ENCODE data around the gene ENO1. TPM values are rescaled to one million over a fixed set of nuclear protein-coding genes. Genes with fewer than 3 reads are reported as not detected.

Gene ENO1
- total and polyA plus RNA-seq, 9 of the 15 experiments (the other 6 are each of a cell fraction or from before 2014, with no cell fraction given): 2,249 to 7,472 (median 2,868) TPM

DNA sequence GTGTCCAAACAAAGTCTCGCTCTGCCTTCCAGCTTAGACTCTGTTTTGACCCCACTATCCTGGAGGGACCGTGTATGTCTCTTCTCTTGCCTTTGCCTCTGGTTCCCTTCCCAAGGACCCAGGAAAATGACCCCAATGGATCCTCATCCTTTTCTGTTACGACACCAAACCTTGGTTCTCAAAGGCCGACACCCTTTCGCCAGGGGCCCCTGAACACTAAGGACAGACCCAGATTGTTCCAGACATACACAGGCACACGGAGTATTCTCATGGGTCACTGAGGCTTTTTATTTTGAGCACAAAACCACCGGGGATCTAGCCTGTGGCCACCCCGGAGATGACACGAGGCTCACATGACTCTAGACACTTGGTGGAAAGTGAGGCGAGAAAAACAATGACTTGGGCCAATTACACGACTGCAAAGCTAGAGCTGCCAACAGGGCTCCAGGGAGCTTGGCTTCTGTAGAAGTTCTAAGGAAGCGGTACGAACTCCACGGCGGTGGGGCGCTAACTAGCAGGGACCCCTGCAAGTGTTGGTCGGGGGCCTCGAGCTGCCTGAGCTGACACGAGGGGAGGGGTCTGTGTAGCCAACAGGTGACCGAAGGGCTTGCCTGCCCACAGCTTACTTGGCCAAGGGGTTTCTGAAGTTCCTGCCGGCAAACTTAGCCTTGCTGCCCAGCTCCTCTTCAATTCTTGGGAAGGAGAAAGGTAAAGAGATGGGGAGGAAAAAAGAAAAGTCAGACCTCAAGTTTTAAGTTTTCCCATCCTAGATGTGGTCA lies 17.6 kb downstream of the ENO1 start (continued):
- TF ChIP-seq, protein P1, sequence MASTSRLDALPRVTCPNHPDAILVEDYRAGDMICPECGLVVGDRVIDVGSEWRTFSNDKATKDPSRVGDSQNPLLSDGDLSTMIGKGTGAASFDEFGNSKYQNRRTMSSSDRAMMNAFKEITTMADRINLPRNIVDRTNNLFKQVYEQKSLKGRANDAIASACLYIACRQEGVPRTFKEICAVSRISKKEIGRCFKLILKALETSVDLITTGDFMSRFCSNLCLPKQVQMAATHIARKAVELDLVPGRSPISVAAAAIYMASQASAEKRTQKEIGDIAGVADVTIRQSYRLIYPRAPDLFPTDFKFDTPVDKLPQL (IDR thresholded peaks at IDR 0.05; ENCODE audit: extremely low read depth, insufficient read length): no peak

DNA sequence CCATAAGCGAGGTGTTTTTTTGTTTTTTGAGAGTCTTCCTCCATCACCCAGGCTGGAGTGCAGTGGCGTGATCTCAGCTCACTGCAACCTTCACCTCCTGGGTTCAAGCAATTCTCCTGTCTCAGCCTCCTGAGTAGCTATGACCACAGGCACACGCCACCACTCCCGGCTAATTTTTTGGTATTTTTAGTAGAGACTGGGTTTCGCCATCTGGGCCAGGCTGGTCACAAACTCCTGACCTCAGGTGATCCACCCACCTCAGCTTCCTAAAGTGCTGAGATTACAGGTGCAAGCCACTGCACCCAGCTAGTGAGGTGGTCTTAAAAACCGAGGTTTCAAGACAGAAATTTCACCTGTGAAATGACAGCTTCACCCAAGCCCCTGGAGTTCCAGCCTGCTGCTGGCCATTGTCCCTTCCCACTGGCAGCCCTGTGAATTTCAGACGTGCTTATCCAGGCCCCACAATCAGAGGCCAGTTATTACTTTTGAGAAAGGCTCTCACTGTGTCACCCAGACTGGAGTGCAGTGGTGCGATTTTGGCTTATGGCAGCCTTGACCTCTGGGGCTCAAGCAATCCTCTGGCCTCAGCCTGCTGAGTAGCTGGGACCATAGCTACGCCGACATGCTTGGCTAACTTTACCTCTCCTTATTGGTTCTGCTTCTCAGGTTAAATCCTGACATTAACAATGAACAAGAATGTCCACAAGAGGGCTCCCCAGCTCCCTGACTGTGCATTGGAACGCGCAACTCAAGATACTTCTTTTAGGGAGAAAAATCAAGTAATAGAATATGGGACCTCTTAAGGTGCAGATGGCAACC lies 19.4 kb downstream of the ENO1 start:
- POLR2A ChIA-PET: interaction anchor here (0.5 to 14.9 kb wide), 25 partner anchors 10 to 850 kb away, joined by 3 to 219 read pairs (median 4); partner anchors contain the start of genes ENO1 and RERE
- CTCF ChIA-PET (ENCODE audit: low intra/inter-chr PET ratio): interaction anchor here (0.6 to 1.5 kb wide), 5 partner anchors 129 to 1699 kb away, joined by 3 to 10 read pairs (median 4); no protein-coding TSS in a partner anchor
- in situ Hi-C loops (cut with MboI): loop anchor here (5.0 kb wide), 1 partner anchor 297 kb away; no protein-coding TSS in a partner anchor
- BruUV-seq (replicated peaks): no TSS peak
- Histone ChIP-seq H3K9me3 (replicated peaks; ENCODE audit: control insufficient read depth, insufficient read depth, low read depth, low read length) (no peaks in the 10 kb centered on the region), H3K79me2 (ENCODE audit: control insufficient read depth, insufficient read depth, low read length) (peaks cover 12% of the 10 kb centered on the region; the same call in 2 of the 3 replicates), H3K36me3 (ENCODE audit: control insufficient read depth, insufficient read depth, low read length) (peaks cover 68% of the 10 kb centered on the region), H3K4me1 (replicated peaks in 1 of 2; ENCODE audit: control insufficient read depth in 2 of 2, insufficient read depth in 2 of 2, low read length in 2 of 2) (peaks cover 13% of the 10 kb centered on the region in 2 experiments), H3K4me3 (no peak overlapping the region), H3K4me2 (ENCODE audit: insufficient read depth, low read length) (no peak overlapping the region), H4K20me1 (replicated peaks; ENCODE audit: control insufficient read depth, insufficient read depth, low read length) (peaks cover 55% of the 10 kb centered on the region), H3K9ac (ENCODE audit: insufficient read depth in 1 of 2, low read depth in 2 of 2, low read length in 2 of 2) (peak overlapping the region in 1 of 2 experiments; percentile 72; a peak in 1 of 4 replicates), H3K27me3 (ENCODE audit: control insufficient read depth in 2 of 2, insufficient read depth in 2 of 2, low read length in 2 of 2) (no peaks in the 10 kb centered on the region), H3K27ac (ENCODE audit: extremely low read depth, low read depth, low read length) (peak overlapping the region; percentile 48; the same call in 2 of the 3 replicates), H3K9me1 (ENCODE audit: control insufficient read depth, insufficient read depth, low read length) (peaks cover 14% of the 10 kb centered on the region), H2AFZ (ENCODE audit: low read depth, low read length) (no peak overlapping the region)
- ATAC-seq (peak; percentile 74), DNase-seq (ENCODE audit: extremely low read depth in 1 of 4, low spot score in 3 of 4) (peak; percentile 43 to 83 (median 58)), FAIRE-seq (peak; percentile 77)
- intact Hi-C loops (cut with micrococcal nuclease): loop anchor here (2.0 to 10.0 kb wide), 2 partner anchors 46 to 130 kb away; no protein-coding TSS in a partner anchor
- 59% methylated on average over 12 of the region's 12 CpGs for WGBS (ENCODE audit: insufficient coverage, low coverage, missing lambda C conversion rate)
- 0 out of 4 replicates have a peak, but pooled peaks of 1 of the 2 experiments have one; percentile 16 for TF ChIP-seq SRF (CRISPR knock-in tag; IDR thresholded peaks at IDR 0.05)
- TF ChIP-seq MAFK (IDR thresholded peaks at IDR 0.05; ENCODE audit: low read length): 0 out of 2 replicates have a peak, but pooled peaks have one; percentile 5
- TF ChIP-seq GABPB1 (CRISPR knock-in tag; IDR thresholded peaks at IDR 0.05): no peak
- no peak for TF ChIP-seq CTBP1 (IDR thresholded peaks at IDR 0.05; ENCODE audit: borderline replicate concordance)
- 0 out of 2 replicates have a peak, but pooled peaks have one; percentile 41 for TF ChIP-seq ZNF436 (CRISPR knock-in tag; IDR thresholded peaks at IDR 0.05)
- TF ChIP-seq, protein P2, sequence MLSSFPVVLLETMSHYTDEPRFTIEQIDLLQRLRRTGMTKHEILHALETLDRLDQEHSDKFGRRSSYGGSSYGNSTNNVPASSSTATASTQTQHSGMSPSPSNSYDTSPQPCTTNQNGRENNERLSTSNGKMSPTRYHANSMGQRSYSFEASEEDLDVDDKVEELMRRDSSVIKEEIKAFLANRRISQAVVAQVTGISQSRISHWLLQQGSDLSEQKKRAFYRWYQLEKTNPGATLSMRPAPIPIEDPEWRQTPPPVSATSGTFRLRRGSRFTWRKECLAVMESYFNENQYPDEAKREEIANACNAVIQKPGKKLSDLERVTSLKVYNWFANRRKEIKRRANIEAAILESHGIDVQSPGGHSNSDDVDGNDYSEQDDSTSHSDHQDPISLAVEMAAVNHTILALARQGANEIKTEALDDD (IDR thresholded peaks at IDR 0.05): 0 out of 2 replicates have a peak, but pooled peaks have one; percentile 53
